CD14-positive monocyte (primary cell): ENCODE data around the gene TMEM88. TPM values are rescaled to one million over a fixed set of nuclear protein-coding genes. Genes with fewer than 3 reads are reported as not detected.

Experiments used
- DNase-seq, 3 donors: peaks; one replicate each; pipeline ENCODE4 v3.0.0-alpha.2; 2011 to 2022
- H2AFZ ChIP-seq: 2 replicates; pipeline ENCODE4 v1.6.0; 2012; ENCODE audit warnings: mild to moderate bottlenecking, low read depth, low read length, inconsistent platforms; ENCODE audit not compliant: insufficient read depth, poor library complexity, severe bottlenecking
- H3K27ac ChIP-seq, 2 donors: 1 replicate in 1 of 2; 2 replicates in 1 of 2; pipeline ENCODE4 v1.5.1; 2012 to 2013; ENCODE audit warnings: low read length in 2 of 2, control low read depth in 1 of 2, inconsistent platforms in 1 of 2, low read depth in 1 of 2, mild to moderate bottlenecking in 1 of 2
- H3K27me3 ChIP-seq, 2 donors: one replicate each; pipeline versions ENCODE4 v1.6.0 to v1.6.1; 2011 to 2013; ENCODE audit warnings: low read length in 2 of 2; ENCODE audit not compliant: control insufficient read depth in 2 of 2, insufficient read depth in 2 of 2
- H3K36me3 ChIP-seq, 2 donors: replicated peaks in 1 of 2; 1 replicate in 1 of 2; 2 replicates in 1 of 2; pipeline versions ENCODE4 v1.5.1 to v1.6.1; 2012 to 2013; ENCODE audit warnings: low read length in 2 of 2, control low read depth in 1 of 2, inconsistent platforms in 1 of 2, mild to moderate bottlenecking in 1 of 2; ENCODE audit not compliant: insufficient read depth in 2 of 2, control insufficient read depth in 1 of 2
- H3K4me1 ChIP-seq, 2 donors: 1 replicate in 1 of 2; 2 replicates in 1 of 2; pipeline versions ENCODE4 v1.5.1 to v1.6.1; 2012 to 2013; ENCODE audit warnings: low read length in 2 of 2, control low read depth in 1 of 2, inconsistent platforms in 1 of 2, mild to moderate bottlenecking in 1 of 2, moderate library complexity in 1 of 2; ENCODE audit not compliant: insufficient read depth in 2 of 2, control insufficient read depth in 1 of 2
- H3K4me2 ChIP-seq: replicated peaks from 2 replicates; pipeline ENCODE3; 2012; ENCODE audit warnings: low read length, moderate library complexity, mild to moderate bottlenecking; ENCODE audit not compliant: poor library complexity, severe bottlenecking; ENCODE audit errors: extremely low read depth
- H3K4me3 ChIP-seq, 3 experiments: fragments of 200-600 bp in 1 of 3; sonication (generic) in 1 of 3; replicated peaks in 1 of 3; 1 replicate in 2 of 3; 2 replicates in 1 of 3; pipeline ENCODE4 v1.5.1; 2011 to 2013; ENCODE audit warnings: low read length in 3 of 3, mild to moderate bottlenecking in 3 of 3, control low read depth in 2 of 3, low read depth in 2 of 3, inconsistent platforms in 1 of 3, moderate library complexity in 1 of 3
- H3K79me2 ChIP-seq: 2 replicates; pipeline ENCODE4 v1.6.0; 2012; ENCODE audit warnings: mild to moderate bottlenecking, control low read depth, inconsistent platforms, low read length, moderate library complexity; ENCODE audit not compliant: insufficient read depth
- H3K9ac ChIP-seq: 2 replicates; pipeline ENCODE4 v1.6.0; 2017; ENCODE audit warnings: low read length, mild to moderate bottlenecking; ENCODE audit not compliant: insufficient read depth, poor library complexity, severe bottlenecking
- H3K9me3 ChIP-seq, 2 donors: replicated peaks in 1 of 2; 1 replicate in 1 of 2; 2 replicates in 1 of 2; pipeline versions ENCODE4 v1.5.1 to v1.6.1; 2012 to 2013; ENCODE audit warnings: low read length in 2 of 2, control low read depth in 1 of 2; ENCODE audit not compliant: control insufficient read depth in 1 of 2, insufficient read depth in 1 of 2
- H4K20me1 ChIP-seq: 2 replicates; pipeline ENCODE4 v1.6.0; 2012; ENCODE audit warnings: mild to moderate bottlenecking, low read length, control low read depth, moderate library complexity; ENCODE audit not compliant: insufficient read depth
- H3K27ac Mint-ChIP-seq, 7 donors: one replicate each; pipeline ENCODE4 v1.8.0; 2020; ENCODE audit warnings: mild to moderate bottlenecking in 7 of 7, mixed read lengths in 7 of 7, moderate library complexity in 6 of 7, inconsistent platforms in 2 of 7
- H3K27me3 Mint-ChIP-seq, 3 donors: one replicate each; pipeline ENCODE4 v1.8.0; 2021 to 2022; ENCODE audit warnings: low read depth in 3 of 3, mild to moderate bottlenecking in 3 of 3, mixed read lengths in 3 of 3, moderate library complexity in 3 of 3, inconsistent platforms in 1 of 3
- H3K36me3 Mint-ChIP-seq, 2 donors: one replicate each; pipeline ENCODE4 v1.8.0; 2020; ENCODE audit warnings: mixed read lengths in 2 of 2, inconsistent platforms in 1 of 2, mild to moderate bottlenecking in 1 of 2
- H3K4me1 Mint-ChIP-seq: one replicate; pipeline ENCODE4 v1.8.0; 2020; ENCODE audit warnings: mild to moderate bottlenecking, mixed read lengths
- H3K4me3 Mint-ChIP-seq, 2 donors: one replicate each; pipeline ENCODE4 v1.8.0; 2020; ENCODE audit warnings: mild to moderate bottlenecking in 2 of 2, mixed read lengths in 2 of 2, moderate library complexity in 1 of 2
- H3K9me3 Mint-ChIP-seq, 7 donors: one replicate each; pipeline ENCODE4 v1.8.0; 2020 to 2022; ENCODE audit warnings: mixed read lengths in 7 of 7, mild to moderate bottlenecking in 6 of 7, moderate library complexity in 6 of 7, inconsistent platforms in 2 of 7
- WGBS: methylation state at CpG from one replicate; pipeline ENCODE4 v1.1.5; 2013; ENCODE audit warnings: missing lambda C conversion rate; ENCODE audit not compliant: insufficient coverage; 5-methylcytosine and 5-hydroxymethylcytosine counted together
- intact Hi-C, 2 donors: fragments of 100-400 bp; cut with micrococcal nuclease; formaldehyde crosslinking; loops; one replicate each; pipeline versions ENCODE4 v1.15.0 to v1.15.1; 2023
- polyA plus RNA-seq, 3 donors: library from polyadenylated mRNA; depleted of rRNA in 1 of 3; unstranded in 2 of 3; stranded (reverse) in 1 of 3; fragments of 300-500 nt in 2 of 3; fragments of >200 nt in 1 of 3; fragmentation: Illumina TruSeq in 2 of 3; gene quantifications; 1 replicate in 2 of 3; 2 replicates in 1 of 3; pipeline ENCODE4 v1.2.3, GENCODE V29; 2012 to 2021
- TF ChIP-seq, protein P1 (sequence below): fragments of 200-600 bp; IDR thresholded peaks from one replicate; pipeline ENCODE4 v1.8.0; 2022; ENCODE audit warnings: antibody characterized with exemption, mild to moderate bottlenecking

The TMEM88 gene
- polyA plus RNA-seq, 3 donors, result 10.2 TPM; not detected in 2

DNA sequence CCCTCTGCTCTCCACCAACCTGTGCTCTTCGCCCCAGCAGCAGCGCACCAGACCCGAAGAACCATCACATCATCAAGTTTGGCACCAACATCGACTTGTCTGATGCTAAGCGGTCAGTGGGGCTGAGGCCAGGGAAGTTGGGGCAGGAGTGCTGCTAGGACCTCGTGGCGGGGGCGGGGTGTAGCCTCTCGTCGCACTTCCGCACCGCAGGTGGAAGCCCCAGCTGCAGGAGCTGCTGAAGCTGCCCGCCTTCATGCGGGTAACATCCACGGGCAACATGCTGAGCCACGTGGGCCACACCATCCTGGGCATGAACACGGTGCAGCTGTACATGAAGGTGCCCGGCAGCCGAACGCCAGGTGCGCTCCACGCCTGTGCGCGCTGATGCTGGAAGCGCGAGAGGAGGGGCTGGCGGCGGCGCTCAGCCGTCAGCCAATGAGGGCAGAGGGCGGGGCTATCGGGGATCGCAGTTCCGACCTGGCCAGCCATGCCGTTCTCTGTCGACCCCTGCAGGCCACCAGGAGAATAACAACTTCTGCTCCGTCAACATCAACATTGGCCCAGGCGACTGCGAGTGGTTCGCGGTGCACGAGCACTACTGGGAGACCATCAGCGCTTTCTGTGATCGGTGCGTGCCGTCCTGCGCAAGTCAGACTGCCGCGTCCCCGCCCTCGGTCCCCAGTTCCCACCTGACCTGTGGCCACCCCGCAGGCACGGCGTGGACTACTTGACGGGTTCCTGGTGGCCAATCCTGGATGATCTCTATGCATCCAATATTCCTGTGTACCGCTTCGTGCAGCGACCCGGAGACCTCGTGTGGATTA lies 3.2 kb upstream of the TMEM88 start:
- Histone ChIP-seq H4K20me1 (peaks cover 100% of the 10 kb centered on the region), H3K79me2 (peaks cover 39% of the 10 kb centered on the region), H3K4me1 (peaks cover 32 to 39% of the 10 kb centered on the region in 2 donors), H3K4me2 (peak overlapping the region; percentile 35), H3K4me3 (peak overlapping the region in 1 of 3 experiments; percentile 34), H3K27ac (peak overlapping the region; percentile 9 to 33), H3K27me3 (no peaks in the 10 kb centered on the region), H3K36me3 (peaks cover 73 to 78% of the 10 kb centered on the region in 2 donors), H2AFZ (no peak overlapping the region), H3K9ac (no peak overlapping the region), H3K9me3 (no peaks in the 10 kb centered on the region)
- TF ChIP-seq, protein P1, sequence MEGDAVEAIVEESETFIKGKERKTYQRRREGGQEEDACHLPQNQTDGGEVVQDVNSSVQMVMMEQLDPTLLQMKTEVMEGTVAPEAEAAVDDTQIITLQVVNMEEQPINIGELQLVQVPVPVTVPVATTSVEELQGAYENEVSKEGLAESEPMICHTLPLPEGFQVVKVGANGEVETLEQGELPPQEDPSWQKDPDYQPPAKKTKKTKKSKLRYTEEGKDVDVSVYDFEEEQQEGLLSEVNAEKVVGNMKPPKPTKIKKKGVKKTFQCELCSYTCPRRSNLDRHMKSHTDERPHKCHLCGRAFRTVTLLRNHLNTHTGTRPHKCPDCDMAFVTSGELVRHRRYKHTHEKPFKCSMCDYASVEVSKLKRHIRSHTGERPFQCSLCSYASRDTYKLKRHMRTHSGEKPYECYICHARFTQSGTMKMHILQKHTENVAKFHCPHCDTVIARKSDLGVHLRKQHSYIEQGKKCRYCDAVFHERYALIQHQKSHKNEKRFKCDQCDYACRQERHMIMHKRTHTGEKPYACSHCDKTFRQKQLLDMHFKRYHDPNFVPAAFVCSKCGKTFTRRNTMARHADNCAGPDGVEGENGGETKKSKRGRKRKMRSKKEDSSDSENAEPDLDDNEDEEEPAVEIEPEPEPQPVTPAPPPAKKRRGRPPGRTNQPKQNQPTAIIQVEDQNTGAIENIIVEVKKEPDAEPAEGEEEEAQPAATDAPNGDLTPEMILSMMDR, result peak; percentile 97
- intact Hi-C loops, result loop anchor here (2.0 kb wide), 2 partner anchors 17 to 29 kb away; partner anchors contain the start of gene KDM6B (in 1 of the 2)
- no peaks in the 10 kb centered on the region for H3K9me3 Mint-ChIP-seq
- H3K27ac Mint-ChIP-seq, result peak overlapping the region in 5 of 7 donors; percentile 72 to 89 (median 78)
- 26% methylated on average over 58 of the region's 60 CpGs for WGBS
- peaks cover 54 to 88% of the 10 kb centered on the region in 2 donors for H3K36me3 Mint-ChIP-seq
- peak overlapping the region in 1 of 2 donors; percentile 45 for H3K4me3 Mint-ChIP-seq
- DNase-seq, result peak; percentile 89 to 92 (median 90)
- H3K27me3 Mint-ChIP-seq, result peaks cover 0 to 6% (median 2%) of the 10 kb centered on the region in 3 donors
- H3K4me1 Mint-ChIP-seq, result peaks cover 15% of the 10 kb centered on the region

DNA sequence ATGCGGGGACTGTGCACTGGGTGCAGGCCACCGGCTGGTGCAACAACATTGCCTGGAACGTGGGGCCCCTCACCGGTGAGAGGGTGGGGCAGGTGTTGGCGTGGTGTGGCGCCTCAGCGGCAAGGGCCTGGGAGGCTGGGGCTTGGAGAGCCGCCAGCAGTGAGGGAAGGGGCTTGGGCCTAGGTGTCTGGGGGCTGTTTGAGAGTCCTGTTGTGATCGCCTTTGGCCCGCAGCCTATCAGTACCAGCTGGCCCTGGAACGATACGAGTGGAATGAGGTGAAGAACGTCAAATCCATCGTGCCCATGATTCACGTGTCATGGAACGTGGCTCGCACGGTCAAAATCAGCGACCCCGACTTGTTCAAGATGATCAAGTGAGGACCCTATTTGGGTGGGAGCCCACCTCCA lies 2.6 kb upstream of the TMEM88 start:
- Histone ChIP-seq H2AFZ (no peak overlapping the region), H3K4me2 (no peak overlapping the region), H3K79me2 (peaks cover 39% of the 10 kb centered on the region), H3K9me3 (no peaks in the 10 kb centered on the region), H3K27me3 (no peaks in the 10 kb centered on the region), H3K36me3 (peaks cover 67 to 72% of the 10 kb centered on the region in 2 donors), H3K4me3 (no peak overlapping the region), H3K4me1 (peaks cover 33 to 45% of the 10 kb centered on the region in 2 donors), H3K27ac (peak overlapping the region in 1 of 2 donors; percentile 9), H3K9ac (no peak overlapping the region), H4K20me1 (peaks cover 93% of the 10 kb centered on the region)
- Mint-ChIP-seq H3K27ac (peak overlapping the region in 2 of 7 donors; percentile 19 to 41), H3K4me3 (no peak overlapping the region), H3K36me3 (peaks cover 48 to 82% of the 10 kb centered on the region in 2 donors), H3K27me3 (peaks cover 0 to 6% (median 2%) of the 10 kb centered on the region in 3 donors), H3K4me1 (peaks cover 15% of the 10 kb centered on the region), H3K9me3 (no peaks in the 10 kb centered on the region)
- no peak for DNase-seq
- TF ChIP-seq, protein P1, result no peak
- 86% methylated on average over 18 of the region's 20 CpGs for WGBS
- intact Hi-C loops, result loop anchor here in 1 of 2 donors (2.0 kb wide), 1 partner anchor 29 kb away; no protein-coding TSS in a partner anchor
